NCI-H2107 treated with DMSO at 0.1 percent for 48 hours (cell line): ENCODE data around the gene POLR2F.

Experiments used
- DNase-seq: peaks from one replicate; lab custom pipeline; 2025; ENCODE audit not compliant: unreplicated experiment; lab: John Stamatoyannopoulos, UW

Gene POLR2F

DNA sequence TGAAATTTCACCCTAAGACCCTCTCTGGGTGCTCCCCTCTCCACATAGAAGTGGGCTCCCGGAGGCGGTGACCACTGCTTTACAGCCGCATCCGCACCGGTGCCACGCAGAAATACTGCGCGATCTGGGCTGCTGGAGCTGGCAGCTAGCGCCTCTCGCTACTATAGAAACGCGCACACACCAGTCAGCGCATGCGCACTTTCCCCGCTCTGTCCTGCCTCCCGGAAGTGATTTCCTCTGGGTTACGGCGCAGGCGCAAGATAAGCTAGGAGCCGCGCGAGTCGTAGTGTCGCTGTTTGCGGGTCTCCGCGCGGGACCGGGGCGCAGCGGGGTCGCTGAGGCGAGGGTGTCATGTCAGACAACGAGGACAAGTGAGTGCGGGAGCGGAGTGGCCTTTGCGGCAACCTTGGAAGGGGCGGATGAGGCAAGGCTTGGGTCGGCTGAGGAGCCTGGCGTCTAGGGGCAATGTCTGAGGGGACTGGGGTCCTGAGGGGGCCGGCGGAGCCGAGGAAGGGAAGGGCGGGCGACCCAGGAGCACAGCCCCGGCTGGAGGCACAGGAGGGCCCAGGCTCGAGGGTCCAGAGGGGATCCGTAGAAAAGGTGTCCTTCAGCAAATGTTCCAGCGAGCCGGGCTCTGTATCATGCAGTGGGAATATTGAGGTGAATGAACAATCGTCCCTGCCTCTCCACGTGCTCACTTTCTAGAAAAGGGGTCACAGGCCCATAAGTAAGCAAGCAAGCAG lies at the start of gene POLR2F, which contains the start of gene C22orf23:
TSS of gene POLR2F (plus strand) at position 263 of the 743 bp plus-strand sequence. CDS start at position 352, 89 bp downstream.
TSS of gene C22orf23 (minus strand) at position 165 of the 743 bp plus-strand sequence. CDS start 452 bp downstream, outside the sequence.
- peak; percentile 83 for DNase-seq

DNA sequence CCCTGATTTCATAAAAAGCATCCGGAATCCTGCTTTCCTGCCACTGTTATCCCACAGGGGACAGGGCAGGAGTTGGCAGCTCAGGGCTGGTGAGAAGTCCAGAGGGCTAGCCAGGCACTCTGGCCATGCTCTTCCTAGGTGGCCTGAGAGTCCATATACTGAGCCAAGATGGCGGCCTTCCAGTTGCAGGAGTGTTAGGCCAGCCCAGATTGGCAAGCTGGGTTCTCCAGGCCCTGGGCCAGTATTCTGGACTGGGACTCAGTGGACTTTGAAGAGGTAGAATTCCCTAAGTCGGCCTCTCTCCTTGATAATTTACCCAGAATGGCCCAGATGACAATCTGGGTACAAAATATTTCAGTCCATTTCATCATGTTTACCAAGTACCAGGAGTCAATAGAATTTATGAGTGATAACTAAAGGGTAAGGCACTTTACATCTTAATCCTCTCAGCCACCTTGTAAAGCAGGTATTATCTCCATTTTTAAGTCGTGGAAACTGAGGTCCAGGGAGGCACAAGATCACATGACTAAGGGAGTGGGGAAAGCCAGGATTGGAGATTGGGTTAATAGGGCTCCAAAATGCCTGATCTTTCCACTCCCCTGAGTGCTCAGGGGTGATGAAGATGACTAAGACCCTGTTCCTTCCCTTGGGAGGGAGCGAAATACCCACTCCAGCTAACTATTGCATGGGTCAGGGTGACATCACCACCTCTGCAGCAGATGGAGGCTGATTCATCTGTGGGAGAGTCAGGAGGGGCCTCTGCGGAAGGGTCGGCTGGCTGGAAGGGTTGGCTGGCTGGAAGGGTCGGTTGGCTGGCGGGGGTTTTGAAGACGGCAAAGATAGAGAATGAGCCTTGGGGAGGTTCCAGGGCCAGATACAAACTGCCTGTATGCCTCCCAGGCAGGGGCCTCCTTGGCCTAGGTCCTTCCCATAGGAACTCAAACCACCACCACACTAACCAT lies 48.6 kb upstream of the POLR2F start:
- no peak for DNase-seq

DNA sequence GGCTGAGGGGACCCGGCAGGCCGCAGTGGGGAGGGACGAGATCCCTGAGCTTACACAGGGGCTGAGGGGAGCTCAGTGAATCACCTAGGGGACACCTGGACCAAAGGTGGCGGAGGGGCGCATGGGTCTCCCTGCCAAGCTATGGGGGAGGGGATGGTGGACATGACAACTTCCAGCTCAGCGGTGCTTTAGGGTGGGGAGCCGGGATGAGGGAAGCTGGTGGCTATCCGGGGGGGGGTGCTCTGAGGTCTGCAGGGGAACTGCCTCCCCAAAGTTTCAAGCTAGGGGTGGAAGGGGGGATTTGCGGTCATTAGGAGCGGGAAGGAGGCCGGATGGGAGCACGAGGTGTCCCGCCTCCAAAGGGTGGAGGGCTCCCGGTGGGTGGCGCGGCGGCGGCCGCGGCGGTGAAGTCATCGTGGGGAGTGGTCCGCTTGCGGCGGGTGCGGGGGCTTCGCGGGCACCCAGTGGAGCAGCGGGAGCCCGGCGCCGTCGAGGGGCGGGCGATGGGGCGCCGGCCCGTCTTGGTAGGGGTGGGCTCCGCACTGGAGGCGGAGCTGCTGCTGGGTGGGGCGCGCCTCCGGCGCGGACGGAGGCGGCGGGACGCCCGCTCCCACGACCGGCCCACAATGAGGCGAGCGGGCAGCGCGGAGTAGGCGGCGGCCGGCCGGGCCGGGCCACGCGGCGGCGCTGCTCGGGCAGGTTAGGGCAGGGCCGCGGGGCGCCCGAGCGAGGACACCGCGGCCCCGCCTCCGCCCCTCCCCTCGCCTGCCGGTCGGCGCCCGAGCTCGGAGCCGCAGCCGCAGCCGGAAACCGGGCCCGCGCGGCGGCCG lies 47.8 kb upstream of the POLR2F start, which contains the start of gene MICALL1:
TSS of gene MICALL1 (plus strand) at position 764 of the 830 bp plus-strand sequence. CDS start 126 bp downstream, outside the sequence.
- DNase-seq: no peak

DNA sequence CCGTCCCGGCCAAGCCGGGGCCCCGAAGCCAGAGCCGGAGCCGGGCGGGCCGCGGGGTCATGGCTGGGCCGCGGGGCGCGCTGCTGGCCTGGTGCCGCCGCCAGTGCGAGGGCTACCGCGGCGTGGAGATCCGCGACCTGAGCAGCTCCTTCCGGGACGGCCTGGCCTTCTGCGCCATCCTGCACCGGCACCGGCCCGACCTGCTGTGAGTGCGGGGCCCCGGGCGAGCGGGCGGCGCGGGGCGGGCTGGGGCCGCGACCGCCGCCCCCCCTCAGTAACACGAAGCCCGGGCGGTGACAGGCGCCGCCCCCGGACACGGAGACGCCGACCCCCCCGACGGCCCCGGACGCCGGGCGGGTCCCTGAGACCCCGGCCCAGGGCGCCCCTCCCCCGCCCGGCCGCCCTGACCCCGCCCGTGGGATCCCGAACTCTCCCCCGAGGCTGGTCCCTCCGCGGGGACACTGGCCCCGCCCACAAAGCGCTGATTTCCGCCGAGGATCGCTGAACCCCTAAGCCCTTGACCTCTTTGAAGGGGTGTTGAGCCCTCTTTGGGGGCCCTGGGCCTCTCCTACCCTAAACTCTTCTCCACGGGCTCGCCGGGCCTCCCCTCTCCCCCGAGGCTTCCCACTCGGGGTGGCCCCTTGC lies 47.0 kb upstream of the POLR2F start:
- no peak for DNase-seq

DNA sequence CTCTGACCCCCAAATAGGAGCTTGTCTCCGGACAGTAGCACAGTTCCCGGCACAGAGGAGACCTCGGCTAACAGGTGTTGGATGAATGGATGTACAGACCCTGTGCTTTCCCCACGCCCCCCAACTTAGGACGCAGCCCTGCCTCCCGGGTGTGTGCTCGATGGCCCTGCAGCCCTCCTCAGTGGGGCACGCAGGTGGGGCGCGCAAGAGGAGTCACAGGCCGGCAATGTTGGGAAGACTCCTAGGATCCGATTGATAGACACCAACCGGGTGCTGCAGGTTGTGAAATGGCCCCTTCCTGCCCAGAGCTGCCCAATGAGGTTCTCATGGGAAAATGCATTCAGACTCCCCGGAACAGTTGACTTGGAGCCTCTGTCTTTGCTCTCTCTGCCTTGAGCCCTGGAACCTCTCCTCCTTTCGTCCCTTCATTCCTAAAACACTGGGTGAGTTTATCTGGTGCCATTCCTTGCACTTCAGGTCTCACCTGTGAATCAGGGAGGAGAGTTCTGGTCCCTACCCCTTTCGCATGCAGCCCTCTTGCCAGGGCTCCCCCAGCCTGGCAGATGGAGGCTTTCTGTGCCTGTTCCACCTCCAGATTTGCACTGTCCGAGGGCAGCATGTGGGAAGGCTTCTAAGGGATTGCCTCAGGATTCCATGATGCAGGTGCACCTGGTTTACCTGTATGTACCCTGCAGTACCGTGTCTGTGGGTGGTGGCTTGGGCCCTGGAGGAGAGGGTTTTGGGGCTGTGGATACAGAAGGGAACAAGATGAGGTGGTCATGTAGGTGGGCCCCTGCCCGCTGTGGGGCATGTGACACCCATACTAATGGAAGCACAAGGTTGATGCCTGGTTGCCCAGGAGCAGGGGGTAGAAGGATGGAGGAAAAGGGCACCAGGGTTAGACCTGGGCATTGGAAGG lies 46.2 kb upstream of the POLR2F start:
- DNase-seq: no peak

DNA sequence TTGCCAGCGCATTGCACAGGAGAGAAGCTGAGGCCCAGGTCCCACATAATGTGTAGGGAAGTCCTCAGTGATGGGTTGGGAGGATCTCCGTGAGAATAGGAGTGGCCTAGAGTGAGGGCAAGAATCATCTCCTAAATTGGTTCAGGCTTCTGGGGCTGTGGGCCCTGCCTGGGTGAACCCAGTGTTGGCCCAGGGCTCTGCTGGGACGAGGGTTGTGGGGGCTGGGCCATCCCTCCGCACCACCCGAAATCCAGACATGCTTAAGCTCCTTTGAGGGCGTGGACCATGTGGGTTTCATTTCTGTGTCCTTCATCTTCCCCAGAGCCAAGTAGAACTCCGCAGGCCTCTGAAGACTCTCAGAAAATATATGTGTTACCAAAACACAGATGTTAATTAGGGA lies 43.7 kb upstream of the POLR2F start:
- DNase-seq: no peak

DNA sequence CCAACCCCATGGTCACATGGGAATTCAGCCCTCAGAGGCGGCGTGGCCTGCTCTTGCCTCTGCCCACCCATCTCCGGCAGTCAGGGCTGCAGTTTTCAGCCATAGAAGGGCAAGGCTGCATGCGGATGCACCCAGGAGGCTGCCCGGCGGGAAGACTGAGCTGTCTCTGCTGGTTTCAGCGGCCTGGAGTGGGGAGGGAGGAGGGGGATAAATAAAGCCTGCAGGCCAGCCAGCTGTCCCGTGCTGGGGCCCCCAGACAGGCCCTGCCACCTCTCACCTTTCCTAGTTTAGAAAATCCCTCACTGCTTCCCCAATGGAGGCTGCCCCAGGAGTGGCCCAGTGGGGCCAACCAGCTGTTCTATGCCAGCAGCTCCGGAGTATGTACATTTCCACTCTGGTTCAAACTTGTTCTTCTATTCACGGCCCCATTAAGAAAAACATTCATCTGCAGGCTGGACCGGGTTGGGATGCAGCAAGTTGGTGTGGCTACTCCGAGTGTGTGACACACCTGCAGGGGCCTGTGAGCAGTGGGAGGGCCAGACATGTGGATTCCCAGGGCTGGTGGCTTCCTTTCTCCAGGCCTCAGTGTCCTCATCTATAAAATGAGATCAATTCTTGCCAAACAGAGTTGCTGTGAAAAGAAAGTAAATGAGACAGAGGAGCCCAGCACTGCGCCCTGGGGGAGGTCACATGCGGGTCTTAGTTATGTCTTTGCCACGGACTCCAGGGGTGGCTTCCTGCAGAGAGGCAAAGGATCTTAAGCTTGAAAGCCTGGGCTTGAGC lies 42.4 kb upstream of the POLR2F start:
- no peak for DNase-seq

DNA sequence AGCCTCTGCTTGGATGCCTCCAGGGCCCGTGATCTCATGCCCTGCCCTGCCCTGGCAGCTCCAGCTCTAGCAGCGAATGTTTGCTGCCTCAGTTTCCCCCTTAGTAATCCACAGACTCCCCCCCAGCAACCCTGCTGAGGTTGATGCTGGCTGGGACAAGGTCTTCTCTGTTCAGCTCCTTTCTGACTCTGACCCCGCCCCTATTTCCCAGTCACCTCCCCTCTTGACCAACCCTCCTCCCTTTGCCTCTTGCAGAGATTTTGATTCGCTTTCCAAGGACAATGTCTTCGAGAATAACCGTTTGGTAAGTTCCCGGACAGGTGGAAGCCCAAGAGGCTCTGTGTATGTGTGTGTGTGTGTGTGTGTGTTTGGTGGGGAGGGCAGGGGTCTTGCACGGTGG lies 41.8 kb upstream of the POLR2F start:
- no peak for DNase-seq

DNA sequence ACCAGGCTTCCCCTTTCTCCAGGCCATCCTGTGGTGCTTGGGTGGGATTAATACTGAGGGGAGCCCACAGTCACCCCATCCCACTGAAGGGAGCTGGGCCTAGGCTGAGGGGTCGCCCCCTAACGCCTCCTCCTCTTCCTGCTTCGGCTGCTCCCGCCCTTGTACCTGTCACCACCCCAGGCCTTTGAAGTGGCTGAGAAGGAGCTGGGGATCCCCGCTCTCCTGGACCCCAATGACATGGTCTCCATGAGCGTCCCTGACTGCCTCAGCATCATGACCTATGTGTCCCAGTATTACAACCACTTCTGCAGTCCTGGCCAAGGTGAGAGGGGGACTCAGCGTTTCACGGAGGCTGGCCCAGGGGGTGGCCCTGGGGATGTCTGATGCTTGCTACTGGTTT lies 41.3 kb upstream of the POLR2F start:
- DNase-seq: no peak

DNA sequence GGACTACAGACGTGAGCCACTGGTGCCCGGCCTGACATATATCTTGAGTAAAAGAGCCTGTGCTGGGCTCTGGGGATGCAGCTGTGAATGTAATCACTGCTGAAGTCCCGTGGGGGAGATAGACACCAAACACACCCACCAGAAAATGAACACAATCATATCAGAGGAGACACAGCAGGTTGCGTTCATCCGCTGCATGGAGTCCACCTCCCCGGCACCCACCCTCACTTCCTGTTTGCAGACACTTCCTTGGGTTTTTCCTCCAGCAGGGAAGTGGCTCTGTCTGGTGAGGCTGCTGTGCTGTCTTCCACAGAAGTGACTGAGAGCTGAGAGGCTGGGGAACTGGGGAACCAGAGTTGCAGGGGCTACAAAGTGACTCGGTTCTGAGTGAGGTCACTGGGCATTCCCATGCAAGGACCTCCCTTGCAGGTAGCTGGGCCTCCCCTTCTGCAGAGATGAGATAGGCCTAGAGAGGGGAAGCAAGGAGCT lies 40.2 kb upstream of the POLR2F start:
- DNase-seq: no peak

DNA sequence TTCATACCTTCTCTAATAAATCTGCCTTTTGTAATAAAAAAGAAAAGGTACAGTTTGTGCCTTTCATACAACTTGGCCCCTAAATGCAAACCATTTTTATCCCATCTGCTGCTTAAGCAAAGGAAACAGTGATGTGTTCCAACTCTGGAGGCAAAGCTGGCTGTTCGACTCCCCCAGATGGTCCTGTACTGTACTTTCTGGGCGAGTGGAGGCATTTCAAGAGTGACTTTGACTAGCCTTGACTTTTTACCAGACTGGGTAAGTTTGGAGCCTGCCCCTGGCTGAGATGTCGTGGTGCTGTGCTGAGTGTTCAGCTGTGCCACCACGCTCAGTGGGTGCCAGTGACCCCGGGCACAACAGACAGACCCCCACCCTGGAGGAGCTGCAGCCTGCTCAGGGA lies 37.2 kb upstream of the POLR2F start:
- no peak for DNase-seq

DNA sequence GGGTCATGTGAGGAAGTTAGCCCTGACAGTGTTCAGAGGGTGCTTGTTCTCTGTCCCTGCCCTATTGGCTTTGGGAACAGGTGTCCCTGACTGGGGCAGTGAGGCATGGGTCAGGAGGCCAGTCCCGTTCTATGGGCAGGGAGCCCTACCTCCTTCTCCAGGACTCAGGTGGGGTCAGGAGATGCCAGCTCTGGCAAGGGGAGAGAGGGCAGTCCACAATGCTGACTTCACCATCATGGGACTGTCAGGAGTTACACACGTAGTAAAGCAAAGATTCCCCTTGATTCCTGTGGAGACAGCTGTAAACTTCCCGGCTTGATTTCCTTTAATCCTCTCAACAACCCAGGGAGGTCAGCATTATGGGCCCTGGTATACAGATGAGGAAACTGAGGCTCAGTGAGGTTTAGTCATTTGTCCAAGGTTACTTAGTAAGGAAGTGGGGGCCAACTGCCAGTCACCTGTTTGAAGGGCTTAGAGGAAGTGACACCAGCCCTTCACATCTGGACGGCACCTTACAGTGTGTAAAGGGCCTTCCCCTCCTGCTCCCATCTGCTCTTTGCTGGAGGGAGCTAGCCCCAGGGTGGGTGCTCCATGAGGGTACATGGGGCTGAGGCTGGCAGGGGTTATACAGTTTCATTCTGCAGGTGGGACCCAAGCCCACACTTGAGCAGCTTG lies 35.5 kb upstream of the POLR2F start:
- no peak for DNase-seq

DNA sequence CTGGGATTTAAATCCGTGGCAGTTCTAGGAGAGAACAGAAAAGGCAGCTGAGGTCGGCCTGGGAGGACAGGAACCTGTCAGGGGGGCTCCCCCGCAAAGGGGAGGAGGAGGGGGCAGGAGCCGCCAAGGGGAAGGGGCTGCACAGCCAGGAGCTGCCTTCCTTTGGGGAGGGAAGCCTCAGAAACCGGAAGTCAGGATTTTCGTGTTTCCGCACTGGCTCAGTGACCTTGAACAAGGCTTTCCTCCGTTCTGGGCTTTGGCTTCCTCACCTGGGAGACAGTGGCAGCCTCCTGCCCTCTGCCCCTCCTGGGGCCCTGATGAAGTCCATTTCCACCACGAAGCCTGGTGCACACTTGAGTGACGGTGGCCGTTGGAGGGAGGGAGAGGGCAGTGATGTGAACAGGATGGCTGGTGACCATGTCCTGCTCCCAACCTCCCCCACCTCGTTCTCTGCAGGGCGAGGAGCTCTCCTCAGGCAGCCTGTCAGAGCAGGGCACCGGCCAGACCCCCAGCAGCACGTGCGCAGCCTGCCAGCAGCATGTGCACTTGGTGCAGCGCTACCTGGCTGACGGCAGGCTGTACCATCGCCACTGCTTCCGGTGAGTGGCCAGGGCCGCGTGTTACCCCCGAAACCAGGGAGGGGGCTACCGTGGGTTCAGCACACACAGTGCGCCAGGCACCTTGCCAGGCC lies 34.8 kb upstream of the POLR2F start:
- DNase-seq: no peak

DNA sequence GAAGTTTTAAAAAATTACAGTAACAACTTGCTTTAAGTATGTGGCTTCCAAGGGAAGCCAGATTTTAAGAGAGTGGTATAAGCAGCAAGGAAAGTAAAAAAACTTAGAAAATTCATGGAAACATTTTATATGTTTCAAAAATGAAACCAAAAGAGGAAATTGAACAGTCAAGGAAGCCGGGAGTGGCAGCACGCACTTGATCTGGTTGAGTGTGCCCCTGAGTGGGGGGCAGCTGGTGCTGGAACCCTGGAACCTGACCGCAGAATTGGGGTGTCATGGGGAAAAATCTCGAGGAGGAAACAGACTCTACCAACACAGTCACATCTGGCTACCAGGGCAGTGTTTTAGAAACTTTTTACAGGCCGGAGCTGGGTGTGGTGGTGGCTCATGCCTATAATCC lies 33.4 kb upstream of the POLR2F start:
- DNase-seq: no peak

DNA sequence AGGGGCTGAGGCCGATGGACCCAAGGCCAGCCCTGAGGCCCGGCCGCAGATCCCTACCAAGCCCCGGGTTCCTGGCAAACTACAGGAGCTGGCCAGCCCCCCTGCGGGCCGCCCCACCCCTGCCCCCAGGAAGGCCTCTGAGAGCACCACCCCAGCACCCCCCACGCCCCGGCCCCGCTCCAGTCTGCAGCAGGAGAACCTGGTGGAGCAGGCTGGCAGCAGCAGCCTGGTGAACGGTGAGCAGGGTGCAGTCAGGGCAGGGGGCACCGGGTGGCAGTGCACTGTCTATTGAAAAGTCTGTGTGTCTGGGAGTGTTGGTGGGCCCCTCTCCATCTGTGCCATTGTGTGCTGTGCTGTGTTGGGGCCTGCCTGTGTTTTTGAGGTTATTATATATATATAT lies 31.3 kb upstream of the POLR2F start:
- no peak for DNase-seq

DNA sequence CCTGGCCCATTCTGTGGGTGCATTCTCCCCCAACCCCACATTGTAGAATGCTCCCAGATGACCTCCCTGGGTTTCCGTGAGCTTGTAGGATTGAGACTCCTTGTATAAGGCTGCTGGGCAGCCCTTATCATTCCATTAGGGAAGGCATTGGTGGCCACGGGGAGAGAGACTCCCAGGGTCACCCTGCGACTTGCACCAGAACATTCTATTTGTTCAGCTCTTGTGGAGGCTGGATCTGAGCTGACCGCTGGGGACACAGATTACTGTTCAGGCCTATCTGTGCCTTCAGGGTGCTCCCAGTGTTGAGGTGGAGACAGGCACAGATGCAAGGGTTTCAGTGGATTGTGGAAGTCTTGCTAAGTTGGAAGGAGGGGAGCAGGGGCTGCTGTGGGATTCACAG lies 29.6 kb upstream of the POLR2F start:
- DNase-seq: no peak

DNA sequence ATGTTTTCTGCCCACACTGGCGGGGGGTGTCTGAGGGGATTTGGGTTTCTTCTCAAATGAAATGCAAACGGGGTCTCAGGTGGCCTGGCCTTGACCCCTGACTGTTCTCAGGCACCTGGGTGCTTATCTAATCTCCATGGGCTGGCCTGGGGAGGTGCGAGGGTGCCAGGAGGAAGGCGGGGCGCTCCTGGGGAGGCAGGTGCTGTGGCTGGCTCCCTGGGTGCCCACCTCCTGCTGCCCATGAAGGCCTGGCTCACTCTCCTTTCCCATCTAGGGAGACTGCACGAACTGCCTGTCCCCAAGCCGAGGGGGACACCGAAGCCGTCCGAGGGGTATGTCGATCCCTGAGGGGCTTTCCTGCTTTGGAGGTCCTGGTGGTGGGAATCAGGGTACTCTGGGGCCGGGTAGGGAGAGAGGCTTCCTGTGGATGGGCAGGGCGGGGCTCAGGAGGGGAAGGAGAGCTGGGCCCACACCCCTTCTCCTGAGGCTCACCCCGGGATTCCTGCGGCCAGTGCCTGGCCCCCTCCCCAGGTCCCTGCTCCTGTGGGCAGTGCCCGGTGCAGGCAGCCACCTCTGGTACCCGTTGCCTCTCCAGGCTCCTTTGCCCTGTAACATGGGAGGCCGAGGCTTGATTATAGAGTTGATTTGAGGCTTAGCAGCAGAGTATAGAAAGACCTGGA lies 29.0 kb upstream of the POLR2F start:
- no peak for DNase-seq
